Liver (tissue), 9 donors: ENCODE data around the gene ZFP91. TPM values are rescaled to one million over a fixed set of nuclear protein-coding genes. Genes with fewer than 3 reads are reported as not detected.

Source experiments
- DNase-seq: peaks from one replicate; pipeline ENCODE4 v3.0.0-alpha.2; 2017; ENCODE audit warnings: low spot score
- H3K27ac ChIP-seq, 2 donors: one replicate each; pipeline ENCODE4 v1.7.0; 2013; ENCODE audit warnings: inconsistent platforms in 2 of 2, low read length in 2 of 2, control low read depth in 1 of 2, low read depth in 1 of 2, mild to moderate bottlenecking in 1 of 2
- H3K27me3 ChIP-seq, 4 donors: one replicate each; pipeline versions ENCODE4 v1.6.1 to v1.7.0; 2013; ENCODE audit warnings: low read length in 3 of 4, inconsistent platforms in 1 of 4, mild to moderate bottlenecking in 1 of 4, moderate library complexity in 1 of 4; ENCODE audit not compliant: control insufficient read depth in 4 of 4, insufficient read depth in 4 of 4
- H3K36me3 ChIP-seq, 4 donors: one replicate each; pipeline versions ENCODE4 v1.6.1 to v1.7.0; 2013; ENCODE audit warnings: low read length in 3 of 4, mild to moderate bottlenecking in 3 of 4, low read depth in 1 of 4, moderate library complexity in 1 of 4; ENCODE audit not compliant: control insufficient read depth in 4 of 4, insufficient read depth in 3 of 4
- H3K4me1 ChIP-seq, 4 donors: one replicate each; pipeline versions ENCODE4 v1.6.1 to v1.7.0; 2013; ENCODE audit warnings: low read length in 3 of 4, mild to moderate bottlenecking in 3 of 4, moderate library complexity in 1 of 4; ENCODE audit not compliant: control insufficient read depth in 4 of 4, insufficient read depth in 4 of 4
- H3K4me3 ChIP-seq, 3 donors: one replicate each; pipeline versions ENCODE4 v1.6.1 to v1.7.0; 2013; ENCODE audit warnings: low read length in 3 of 3, control low read depth in 1 of 3, low read depth in 1 of 3, mild to moderate bottlenecking in 1 of 3
- H3K9ac ChIP-seq, 2 donors: one replicate each; pipeline ENCODE4 v1.7.0; 2013; ENCODE audit warnings: low read length in 2 of 2, mild to moderate bottlenecking in 2 of 2, moderate library complexity in 2 of 2, control low read depth in 1 of 2, low read depth in 1 of 2
- H3K9me3 ChIP-seq, 4 donors: one replicate each; pipeline versions ENCODE4 v1.6.1 to v1.7.0; 2013; ENCODE audit warnings: low read length in 3 of 4; ENCODE audit not compliant: control insufficient read depth in 4 of 4
- EGR1 ChIP-seq, 2 donors: IDR thresholded peaks; 2 replicates each; pipeline ENCODE4 v1.6.1; 2016 to 2018; ENCODE audit warnings: antibody characterized with exemption in 2 of 2, low read depth in 2 of 2
- FOXA1 ChIP-seq: IDR thresholded peaks from 2 replicates; pipeline ENCODE4 v1.6.1; 2016; ENCODE audit warnings: antibody characterized with exemption
- FOXA2 ChIP-seq: IDR thresholded peaks from 2 replicates; pipeline ENCODE4 v1.6.1; 2016; ENCODE audit warnings: antibody characterized with exemption
- GABPA ChIP-seq, 2 donors: IDR thresholded peaks in 1 of 2; conservative IDR thresholded peaks in 1 of 2; 2 replicates each; pipeline ENCODE4 v1.6.1; 2016; ENCODE audit warnings: antibody characterized with exemption in 2 of 2, mild to moderate bottlenecking in 1 of 2, moderate library complexity in 1 of 2
- HNF4A ChIP-seq, 2 donors: conservative IDR thresholded peaks; 2 replicates each; pipeline ENCODE4 v1.6.1; 2016; ENCODE audit warnings: antibody characterized with exemption in 2 of 2, mild to moderate bottlenecking in 2 of 2
- HNF4G ChIP-seq: IDR thresholded peaks from 2 replicates; pipeline ENCODE4 v1.6.1; 2016; ENCODE audit warnings: antibody characterized with exemption
- JUND ChIP-seq, 2 donors: IDR thresholded peaks; 2 replicates each; pipeline ENCODE4 v1.6.1; 2016; ENCODE audit warnings: antibody characterized with exemption in 2 of 2
- MAX ChIP-seq: IDR thresholded peaks from 2 replicates; pipeline ENCODE4 v1.6.1; 2016; ENCODE audit warnings: antibody characterized with exemption
- NR2F2 ChIP-seq: IDR thresholded peaks from 2 replicates; pipeline ENCODE4 v1.6.1; 2016; ENCODE audit warnings: antibody characterized with exemption
- RAD21 ChIP-seq, 2 donors: IDR thresholded peaks; 2 replicates each; pipeline ENCODE4 v1.6.1; 2016; ENCODE audit warnings: antibody characterized with exemption in 2 of 2, mild to moderate bottlenecking in 2 of 2
- RXRA ChIP-seq, 2 donors: IDR thresholded peaks; 2 replicates each; pipeline ENCODE4 v1.6.1; 2017 to 2018; ENCODE audit warnings: antibody characterized with exemption in 2 of 2, mild to moderate bottlenecking in 1 of 2
- SP1 ChIP-seq: IDR thresholded peaks from 2 replicates; pipeline ENCODE4 v1.6.1; 2018; ENCODE audit warnings: antibody characterized with exemption, mild to moderate bottlenecking
- TAF1 ChIP-seq: conservative IDR thresholded peaks from 2 replicates; pipeline ENCODE4 v1.6.1; 2016; ENCODE audit warnings: antibody characterized with exemption, mild to moderate bottlenecking
- YY1 ChIP-seq: IDR thresholded peaks from 2 replicates; pipeline ENCODE4 v1.6.1; 2016; ENCODE audit warnings: antibody characterized with exemption, mild to moderate bottlenecking
- ZBTB33 ChIP-seq: IDR thresholded peaks from 2 replicates; pipeline ENCODE4 v1.6.1; 2016; ENCODE audit warnings: antibody characterized with exemption
- WGBS: extraction: QIAGEN DNeasy Blood & Tissue Kit; methylation state at CpG from one replicate; pipeline ENCODE4 v1.1.7; 2013; 5-methylcytosine and 5-hydroxymethylcytosine counted together
- polyA plus RNA-seq, 2 donors: library from polyadenylated mRNA; stranded (reverse) in 1 of 2; unstranded in 1 of 2; fragments of 200-250 nt in 1 of 2; fragments of >200 nt in 1 of 2; fragmentation: Nextera tagmentation in 1 of 2; extraction: Ambion mirVana in 1 of 2; gene quantifications; one replicate each; pipeline versions ENCODE4 v1.2.1 to v1.2.3, GENCODE V29; 2013 to 2015
- total RNA-seq, 2 donors: library from RNA; depleted of rRNA; stranded (reverse); fragments of >200 nt; gene quantifications; one replicate each; pipeline ENCODE4 v1.2.3, GENCODE V29; 2014
- TF ChIP-seq, protein P1 (sequence below): IDR thresholded peaks from 2 replicates; pipeline ENCODE4 v1.6.1; 2016; ENCODE audit warnings: antibody characterized with exemption
- TF ChIP-seq, protein P2 (sequence below): IDR thresholded peaks from 2 replicates; pipeline ENCODE4 v1.6.1; 2016; ENCODE audit warnings: antibody characterized with exemption, mild to moderate bottlenecking
- TF ChIP-seq, protein P3 (sequence below): fragments of 150-350 bp; IDR thresholded peaks from 2 replicates; pipeline ENCODE4 v1.5.1; 2017; ENCODE audit warnings: improper control_type of control experiment, low read depth, low read length; ENCODE audit not compliant: missing input control
- donor health status: healthy.
- donor health status: healthy.
- donor health status: healthy.
- donor health status: healthy.
- donor health status: healthy.

Gene ZFP91
- total and polyA plus RNA-seq, 4 donors, result 8.9 to 27.8 (median 20.0) TPM

DNA sequence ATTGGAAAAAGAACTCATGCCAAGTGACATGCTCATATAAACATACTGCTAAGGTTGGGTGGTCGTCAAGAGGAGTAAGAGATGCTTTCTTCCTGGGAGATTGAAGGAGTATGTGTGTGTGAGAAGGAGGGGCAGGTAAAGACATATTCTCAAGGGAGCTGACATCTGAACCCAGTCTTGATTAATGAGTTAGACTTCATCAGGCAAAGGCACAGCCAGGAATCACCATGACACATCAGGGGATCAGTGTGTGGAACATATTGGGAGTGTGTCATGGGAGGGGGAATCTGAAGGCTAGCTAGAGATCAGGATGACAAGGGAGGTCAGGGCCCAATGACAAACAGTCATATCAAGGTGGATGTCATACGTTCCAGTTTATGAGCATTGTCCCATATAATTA, 58.5 kb downstream of the ZFP91 start:
- DNase-seq, result no peak
- Histone ChIP-seq H3K36me3 (no peaks in the 10 kb centered on the region), H3K27ac (no peak overlapping the region), H3K4me1 (no peaks in the 10 kb centered on the region), H3K9me3 (no peaks in the 10 kb centered on the region), H3K4me3 (no peak overlapping the region), H3K9ac (no peak overlapping the region), H3K27me3 (no peaks in the 10 kb centered on the region)
- WGBS, result 79% methylated on average over 2 of the region's 2 CpGs
- TF ChIP-seq FOXA2 (no peak), JUND (IDR thresholded peaks at IDR 0.05) (no peak), RXRA (IDR thresholded peaks at IDR 0.05) (no peak), SP1 (no peak), EGR1 (IDR thresholded peaks at IDR 0.05; ENCODE audit: low read depth in 2 of 2) (no peak), YY1 (no peak), FOXA1 (no peak), HNF4G (no peak), MAX (no peak), GABPA (IDR thresholded peaks at IDR 0.05 in 1 of 2, conservative IDR thresholded peaks at IDR 0.05 in 1 of 2) (no peak), RAD21 (IDR thresholded peaks at IDR 0.05) (no peak), NR2F2 (no peak), HNF4A (conservative IDR thresholded peaks at IDR 0.05) (no peak), TAF1 (no peak), ZBTB33 (no peak)
- TF ChIP-seq, protein P1, sequence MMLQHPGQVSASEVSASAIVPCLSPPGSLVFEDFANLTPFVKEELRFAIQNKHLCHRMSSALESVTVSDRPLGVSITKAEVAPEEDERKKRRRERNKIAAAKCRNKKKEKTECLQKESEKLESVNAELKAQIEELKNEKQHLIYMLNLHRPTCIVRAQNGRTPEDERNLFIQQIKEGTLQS, result no peak
- TF ChIP-seq, protein P2, sequence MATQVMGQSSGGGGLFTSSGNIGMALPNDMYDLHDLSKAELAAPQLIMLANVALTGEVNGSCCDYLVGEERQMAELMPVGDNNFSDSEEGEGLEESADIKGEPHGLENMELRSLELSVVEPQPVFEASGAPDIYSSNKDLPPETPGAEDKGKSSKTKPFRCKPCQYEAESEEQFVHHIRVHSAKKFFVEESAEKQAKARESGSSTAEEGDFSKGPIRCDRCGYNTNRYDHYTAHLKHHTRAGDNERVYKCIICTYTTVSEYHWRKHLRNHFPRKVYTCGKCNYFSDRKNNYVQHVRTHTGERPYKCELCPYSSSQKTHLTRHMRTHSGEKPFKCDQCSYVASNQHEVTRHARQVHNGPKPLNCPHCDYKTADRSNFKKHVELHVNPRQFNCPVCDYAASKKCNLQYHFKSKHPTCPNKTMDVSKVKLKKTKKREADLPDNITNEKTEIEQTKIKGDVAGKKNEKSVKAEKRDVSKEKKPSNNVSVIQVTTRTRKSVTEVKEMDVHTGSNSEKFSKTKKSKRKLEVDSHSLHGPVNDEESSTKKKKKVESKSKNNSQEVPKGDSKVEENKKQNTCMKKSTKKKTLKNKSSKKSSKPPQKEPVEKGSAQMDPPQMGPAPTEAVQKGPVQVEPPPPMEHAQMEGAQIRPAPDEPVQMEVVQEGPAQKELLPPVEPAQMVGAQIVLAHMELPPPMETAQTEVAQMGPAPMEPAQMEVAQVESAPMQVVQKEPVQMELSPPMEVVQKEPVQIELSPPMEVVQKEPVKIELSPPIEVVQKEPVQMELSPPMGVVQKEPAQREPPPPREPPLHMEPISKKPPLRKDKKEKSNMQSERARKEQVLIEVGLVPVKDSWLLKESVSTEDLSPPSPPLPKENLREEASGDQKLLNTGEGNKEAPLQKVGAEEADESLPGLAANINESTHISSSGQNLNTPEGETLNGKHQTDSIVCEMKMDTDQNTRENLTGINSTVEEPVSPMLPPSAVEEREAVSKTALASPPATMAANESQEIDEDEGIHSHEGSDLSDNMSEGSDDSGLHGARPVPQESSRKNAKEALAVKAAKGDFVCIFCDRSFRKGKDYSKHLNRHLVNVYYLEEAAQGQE, result no peak
- TF ChIP-seq, protein P3, sequence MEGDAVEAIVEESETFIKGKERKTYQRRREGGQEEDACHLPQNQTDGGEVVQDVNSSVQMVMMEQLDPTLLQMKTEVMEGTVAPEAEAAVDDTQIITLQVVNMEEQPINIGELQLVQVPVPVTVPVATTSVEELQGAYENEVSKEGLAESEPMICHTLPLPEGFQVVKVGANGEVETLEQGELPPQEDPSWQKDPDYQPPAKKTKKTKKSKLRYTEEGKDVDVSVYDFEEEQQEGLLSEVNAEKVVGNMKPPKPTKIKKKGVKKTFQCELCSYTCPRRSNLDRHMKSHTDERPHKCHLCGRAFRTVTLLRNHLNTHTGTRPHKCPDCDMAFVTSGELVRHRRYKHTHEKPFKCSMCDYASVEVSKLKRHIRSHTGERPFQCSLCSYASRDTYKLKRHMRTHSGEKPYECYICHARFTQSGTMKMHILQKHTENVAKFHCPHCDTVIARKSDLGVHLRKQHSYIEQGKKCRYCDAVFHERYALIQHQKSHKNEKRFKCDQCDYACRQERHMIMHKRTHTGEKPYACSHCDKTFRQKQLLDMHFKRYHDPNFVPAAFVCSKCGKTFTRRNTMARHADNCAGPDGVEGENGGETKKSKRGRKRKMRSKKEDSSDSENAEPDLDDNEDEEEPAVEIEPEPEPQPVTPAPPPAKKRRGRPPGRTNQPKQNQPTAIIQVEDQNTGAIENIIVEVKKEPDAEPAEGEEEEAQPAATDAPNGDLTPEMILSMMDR, result no peak

DNA sequence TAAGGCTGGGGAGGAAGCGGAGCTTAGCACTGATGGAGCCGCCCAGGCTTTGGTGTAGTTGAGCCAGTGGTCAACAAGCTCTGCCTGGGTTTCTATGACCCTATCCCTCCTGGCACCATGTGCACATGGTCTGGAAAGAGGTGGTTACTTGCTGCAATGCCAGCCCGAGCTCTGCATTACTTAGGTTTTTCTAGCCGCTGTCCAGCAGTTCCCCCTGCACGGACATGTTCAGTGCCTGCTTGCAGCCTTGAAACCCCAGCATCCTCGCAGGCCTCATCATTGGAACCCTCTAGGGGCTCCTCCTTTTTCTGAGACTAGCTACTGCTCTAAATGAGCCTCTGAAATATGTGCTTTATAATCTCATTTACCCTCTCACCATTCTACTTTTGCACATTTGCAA, 60.2 kb downstream of the ZFP91 start:
- no peak for DNase-seq
- H3K4me1 ChIP-seq, result no peaks in the 10 kb centered on the region
- no peaks in the 10 kb centered on the region for H3K9me3 ChIP-seq
- no peak overlapping the region for H3K9ac ChIP-seq
- H3K4me3 ChIP-seq, result no peak overlapping the region
- no peaks in the 10 kb centered on the region for H3K36me3 ChIP-seq
- H3K27ac ChIP-seq, result no peak overlapping the region
- WGBS, result 92% methylated on average over 6 of the region's 6 CpGs
- H3K27me3 ChIP-seq, result no peaks in the 10 kb centered on the region
- TF ChIP-seq, protein P3, result no peak
- TF ChIP-seq RAD21 (IDR thresholded peaks at IDR 0.05), result no peak
- TF ChIP-seq TAF1, result no peak
- no peak for TF ChIP-seq ZBTB33
- no peak for TF ChIP-seq FOXA1
- TF ChIP-seq GABPA (IDR thresholded peaks at IDR 0.05 in 1 of 2, conservative IDR thresholded peaks at IDR 0.05 in 1 of 2), result no peak
- TF ChIP-seq HNF4G, result no peak
- TF ChIP-seq FOXA2, result no peak
- no peak for TF ChIP-seq RXRA (IDR thresholded peaks at IDR 0.05)
